Right lobe of liver (tissue), 6 donors: ENCODE data around the gene RPRD1A. TPM values are rescaled to one million over a fixed set of nuclear protein-coding genes. Genes with fewer than 3 reads are reported as not detected.
"Not testable (repeated sequence)": the region's sequence is repeated elsewhere in the genome, so short reads cannot be mapped to it uniquely, and the experiment has no call there.

Experiments
- ATAC-seq, 4 donors: fragments of 200-7000 bp; cut with Tn5 transposase; one replicate each; pipeline ENCODE4 v1.9.1; 2020; ENCODE audit warnings: mild to moderate bottlenecking in 4 of 4, moderate library complexity in 4 of 4
- DNase-seq, 3 donors: peaks; one replicate each; pipeline ENCODE4 v3.0.0-alpha.2; 2020
- H3K27ac ChIP-seq, 3 donors: fragments of 200-600 bp; one replicate each; pipeline ENCODE4 v1.8.0; 2022
- H3K27me3 ChIP-seq, 2 donors: fragments of 200-600 bp; one replicate each; pipeline ENCODE4 v1.8.0; 2022
- H3K36me3 ChIP-seq, 4 donors: fragments of 200-600 bp; sonication (generic) in 1 of 4; one replicate each; pipeline versions ENCODE4 v1.5.1 to v1.8.0; 2017 to 2022; ENCODE audit warnings: control low read depth in 1 of 4
- H3K4me1 ChIP-seq, 4 donors: fragments of 200-600 bp; sonication (generic) in 1 of 4; one replicate each; pipeline versions ENCODE4 v1.5.1 to v1.8.0; 2017 to 2022; ENCODE audit warnings: control low read depth in 1 of 4
- H3K4me3 ChIP-seq, 3 donors: fragments of 200-600 bp; one replicate each; pipeline ENCODE4 v1.8.0; 2022
- H3K9me3 ChIP-seq, 4 donors: fragments of 200-600 bp; sonication (generic) in 1 of 4; one replicate each; pipeline versions ENCODE4 v1.5.1 to v1.8.0; 2017 to 2022; ENCODE audit warnings: control low read depth in 1 of 4
- CTCF ChIP-seq, 4 donors: fragments of 200-600 bp in 3 of 4; fragments of 450-650 bp in 1 of 4; IDR thresholded peaks; one replicate each; pipeline versions ENCODE4 v1.5.1 to v1.8.0; 2016 to 2022; ENCODE audit warnings: antibody characterized with exemption in 4 of 4, mild to moderate bottlenecking in 2 of 4
- POLR2A ChIP-seq: fragments of 450-650 bp; IDR thresholded peaks from one replicate; pipeline ENCODE4 v1.6.1; 2017; ENCODE audit warnings: antibody characterized with exemption, mild to moderate bottlenecking
- WGBS: methylation state at CpG from one replicate; pipeline ENCODE4 v1.1.6; 2018; ENCODE audit warnings: low coverage, low lambda C conversion rate; ENCODE audit not compliant: insufficient coverage; ENCODE audit errors: missing lambda C conversion rate; 5-methylcytosine and 5-hydroxymethylcytosine counted together
- intact Hi-C, 2 donors: fragments of 100-400 bp; cut with DNase I; formaldehyde crosslinking; loops; one replicate each; pipeline versions ENCODE4 v1.11.2 to v1.14.1; 2022
- total RNA-seq, 6 experiments: library from RNA; depleted of rRNA in 2 of 6; stranded (reverse); fragments of >200 nt in 2 of 6; fragmentation: NEBNext Ultra II Directional in 3 of 6; extraction: Animal tissue kit (Norgen Biotek cat#: 25700) in 3 of 6; gene quantifications; one replicate each; pipeline versions ENCODE4 v1.1.0 to v1.2.4, GENCODE V29; 2016 to 2023
- donor health status: DM: no; HTN: yes; CAD: no.
- donor health status: DM: no; HTN: no; CAD: no.
- donor health status: DM: no; HTN: no; CAD: no.
- donor health status: DM: no; HTN: yes; CAD: no.
- donor health status: DM: no; HTN: yes; CAD: no.

The RPRD1A gene
- total RNA-seq, 6 experiments from 2014 or later, result 14.4 to 28.6 (median 20.9) TPM

GRCh38 chr18:36101943-36102342 is 34.6 kb upstream of the RPRD1A start:
- H3K36me3 ChIP-seq, result no peaks in the 10 kb centered on the region
- no peak overlapping the region for H3K27ac ChIP-seq
- H3K4me3 ChIP-seq, result no peak overlapping the region
- ATAC-seq, result no peak
- H3K4me1 ChIP-seq, result no peaks in the 10 kb centered on the region
- intact Hi-C loops, result loop anchor here in 1 of 2 donors (5.0 kb wide), 1 partner anchor 180 kb away; no protein-coding TSS in a partner anchor
- WGBS, result 89% methylated on average over 4 of the region's 7 CpGs
- no peak for DNase-seq
- no peaks in the 10 kb centered on the region for H3K9me3 ChIP-seq
- no peak for TF ChIP-seq CTCF (IDR thresholded peaks at IDR 0.05)
- no peak for TF ChIP-seq POLR2A
- H3K27me3 ChIP-seq, result no peaks in the 10 kb centered on the region

GRCh38 chr18:36099311-36099710 is 32.0 kb upstream of the RPRD1A start:
- intact Hi-C loops, result loop anchor here in 1 of 2 donors (5.0 kb wide), 1 partner anchor 188 kb away; no protein-coding TSS in a partner anchor
- TF ChIP-seq CTCF (IDR thresholded peaks at IDR 0.05) (no peak), POLR2A (no peak)
- Histone ChIP-seq H3K36me3 (no peaks in the 10 kb centered on the region), H3K4me3 (no peak overlapping the region), H3K27ac (no peak overlapping the region), H3K4me1 (no peaks in the 10 kb centered on the region), H3K9me3 (no peaks in the 10 kb centered on the region), H3K27me3 (no peaks in the 10 kb centered on the region)
- ATAC-seq (no peak), DNase-seq (no peak)

GRCh38 chr18:36096955-36097354 is 29.6 kb upstream of the RPRD1A start:
- TF ChIP-seq CTCF (IDR thresholded peaks at IDR 0.05), result no peak
- no peak for TF ChIP-seq POLR2A
- intact Hi-C loops, result loop anchor here in 1 of 2 donors (5.0 kb wide), 1 partner anchor 190 kb away; no protein-coding TSS in a partner anchor
- Histone ChIP-seq H3K36me3 (no peaks in the 10 kb centered on the region), H3K9me3 (no peaks in the 10 kb centered on the region), H3K4me1 (no peaks in the 10 kb centered on the region), H3K27me3 (no peaks in the 10 kb centered on the region), H3K27ac (no peak overlapping the region), H3K4me3 (no peak overlapping the region)
- ATAC-seq, result no peak
- no peak for DNase-seq

- Histone ChIP-seq H3K9me3 (no peaks in the 10 kb centered on the region), H3K4me3 (no peak overlapping the region), H3K27me3 (no peaks in the 10 kb centered on the region), H3K36me3 (no peaks in the 10 kb centered on the region), H3K4me1 (no peaks in the 10 kb centered on the region), H3K27ac (no peak overlapping the region)
- ATAC-seq (peak; percentile 67 to 80 (median 70)), DNase-seq (no peak)
- intact Hi-C loops, result loop anchor here in 1 of 2 donors (5.0 kb wide), 1 partner anchor 191 kb away; no protein-coding TSS in a partner anchor
- 15% methylated on average over 1 of the region's 1 CpG for WGBS
- TF ChIP-seq CTCF (IDR thresholded peaks at IDR 0.05) (peak; percentile 56 to 76 (median 62)), POLR2A (no peak)
These were observed 28.7 kb upstream of the RPRD1A start for GRCh38 chr18:36095936-36096519.

GRCh38 chr18:36094431-36094830 is 27.1 kb upstream of the RPRD1A start:
- intact Hi-C loops, result no loop called here

GRCh38 chr18:36092116-36092515 is 24.8 kb upstream of the RPRD1A start:
- H3K4me3 ChIP-seq, H3K27ac ChIP-seq, H3K9me3 ChIP-seq, intact Hi-C loops, DNase-seq, H3K36me3 ChIP-seq, ATAC-seq, H3K4me1 ChIP-seq, H3K27me3 ChIP-seq: not testable (repeated sequence)
- 76% methylated on average over 5 of the region's 5 CpGs for WGBS

More at GRCh38 chr18:36094431-36094830, 27.1 kb upstream of the RPRD1A start:
- no peaks in the 10 kb centered on the region for H3K9me3 ChIP-seq
- no peaks in the 10 kb centered on the region for H3K36me3 ChIP-seq
- WGBS, result 49% methylated on average over 3 of the region's 3 CpGs
- TF ChIP-seq POLR2A (no peak), CTCF (IDR thresholded peaks at IDR 0.05) (no peak)
- no peaks in the 10 kb centered on the region for H3K4me1 ChIP-seq
- ATAC-seq (no peak), DNase-seq (no peak)
- no peak overlapping the region for H3K4me3 ChIP-seq
- no peak overlapping the region for H3K27ac ChIP-seq
- no peaks in the 10 kb centered on the region for H3K27me3 ChIP-seq
